NCI-H82 (cell line): ENCODE results near the gene ZNF579.
A peak's percentile ranks its signal among the peaks of the same experiment; 100 is the strongest.
"Not testable (repeated sequence)": the region's sequence is repeated elsewhere in the genome, so short reads cannot be mapped to it uniquely, and the experiment has no call there.

ENCODE experiments used
- DNase-seq: peaks from one replicate; lab custom pipeline; 2025; lab: John Stamatoyannopoulos, UW

The ZNF579 gene

DNA sequence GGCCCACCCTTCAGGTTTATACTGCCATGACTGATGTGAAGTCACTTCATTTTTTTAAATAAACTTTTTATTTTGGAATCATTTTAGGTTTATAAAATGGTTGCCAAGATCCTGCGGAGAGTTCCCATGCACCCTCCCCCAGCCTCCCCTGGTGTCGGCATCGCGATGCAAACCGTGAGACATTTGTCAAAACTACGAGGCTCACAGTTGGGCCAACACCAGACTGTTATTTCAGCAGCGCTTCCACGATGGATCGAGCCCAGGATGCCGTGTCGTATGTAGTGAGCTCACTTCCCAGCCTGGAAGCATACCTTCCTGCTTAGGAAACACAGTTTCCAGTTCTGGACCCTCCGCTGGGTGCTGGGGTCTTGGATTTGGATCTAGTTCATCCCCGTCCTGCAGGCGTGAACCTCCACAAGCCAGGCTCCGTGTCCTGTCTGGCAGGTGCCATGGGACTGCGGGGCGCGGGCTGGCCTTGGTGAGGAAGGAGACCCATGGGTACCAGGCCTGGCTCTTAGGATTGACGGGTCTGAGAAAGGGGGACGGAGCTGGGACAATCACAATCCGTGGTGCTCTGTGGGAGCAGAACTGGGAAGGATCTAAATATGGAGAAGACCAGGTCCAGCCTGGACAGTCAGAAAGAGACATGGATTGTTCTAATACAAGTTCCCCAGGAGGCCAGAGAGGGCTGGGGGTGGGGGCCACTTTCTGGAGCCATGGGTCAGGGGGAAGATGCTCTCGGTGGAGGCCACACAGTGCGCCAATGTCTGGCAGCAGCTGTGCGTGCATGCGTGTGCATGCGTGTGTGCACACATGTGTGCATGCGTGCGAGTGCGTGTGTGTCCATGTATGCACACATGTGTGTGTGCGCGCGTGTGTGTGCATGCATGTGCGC, 41.3 kb downstream of the ZNF579 start:
- no peak for DNase-seq

GRCh38 chr19:55538132-55538531, 42.5 kb downstream of the ZNF579 start:
- no peak for DNase-seq

DNA sequence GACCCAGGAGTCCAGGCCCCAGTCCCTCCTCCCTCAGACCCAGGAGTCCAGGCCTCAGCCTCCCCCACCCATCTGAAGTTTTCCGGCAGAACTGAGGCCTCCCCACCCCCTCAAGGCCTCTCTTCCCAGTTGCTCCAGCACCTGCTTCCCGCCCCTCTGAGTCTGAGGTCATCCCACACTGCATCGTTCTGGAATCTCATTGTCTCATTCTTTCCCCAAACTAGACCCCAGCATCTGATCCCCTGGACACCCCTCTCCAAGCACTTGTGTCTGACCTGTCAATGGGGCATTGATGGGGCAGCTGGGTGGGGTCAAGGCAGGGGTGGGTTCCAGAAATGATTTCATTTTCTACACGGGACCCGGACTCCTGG, 42.9 kb downstream of the ZNF579 start:
- no peak for DNase-seq

GRCh38 chr19:55536951-55537740, 43.5 kb downstream of the ZNF579 start, which contains the start of gene SBK2:
Gene SBK2, minus strand, starts transcription at chr19:55537133. Its CDS starts 839 bp downstream, at chr19:55536294.
- peak; percentile 75 for DNase-seq

DNA sequence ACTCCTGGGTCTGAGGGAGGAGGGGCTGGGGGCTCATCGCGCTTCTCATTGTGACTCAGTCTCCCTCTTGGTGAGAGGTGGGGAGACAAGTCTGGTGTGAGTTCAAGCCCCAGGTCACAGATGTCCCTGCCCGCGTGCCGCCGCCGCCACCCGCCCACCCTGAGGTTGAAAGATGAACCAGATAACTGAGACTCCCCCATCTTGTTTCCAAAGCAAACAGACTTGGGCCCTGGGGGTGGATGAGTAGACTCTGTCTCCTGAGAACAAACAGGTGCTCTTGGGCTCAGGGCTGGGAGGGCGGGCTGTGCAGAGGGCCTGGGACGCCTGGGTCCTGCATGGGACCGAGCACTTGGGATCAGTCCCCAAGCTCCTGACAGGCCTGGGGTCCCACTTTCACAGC, 44.3 kb downstream of the ZNF579 start:
- no peak for DNase-seq

DNA sequence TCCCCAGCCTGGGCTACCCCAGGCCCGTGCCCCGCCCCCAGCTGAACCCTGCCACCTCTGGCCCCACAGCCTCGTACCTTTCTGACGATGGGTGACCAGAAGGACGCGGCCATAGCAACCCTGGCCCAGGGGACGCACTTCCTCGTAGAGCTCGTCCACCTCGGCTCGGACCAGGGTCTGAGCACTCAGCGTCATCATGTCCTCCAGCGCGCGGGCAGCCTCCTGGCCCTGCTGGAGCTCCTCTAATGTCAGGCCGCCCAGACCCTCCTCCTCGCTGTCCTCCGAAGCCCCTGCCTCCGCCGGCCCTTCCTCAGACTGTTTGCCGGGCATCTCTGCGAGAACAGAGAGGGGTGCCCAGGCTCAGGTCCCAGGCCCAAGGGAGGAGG, 44.7 kb downstream of the ZNF579 start:
- no peak for DNase-seq

- no peak for DNase-seq
Measured at GRCh38 chr19:55535173-55535964, 45.3 kb downstream of the ZNF579 start.

- not testable (repeated sequence) for DNase-seq
Measured at GRCh38 chr19:55534280-55534679, 46.4 kb downstream of the ZNF579 start.

DNA sequence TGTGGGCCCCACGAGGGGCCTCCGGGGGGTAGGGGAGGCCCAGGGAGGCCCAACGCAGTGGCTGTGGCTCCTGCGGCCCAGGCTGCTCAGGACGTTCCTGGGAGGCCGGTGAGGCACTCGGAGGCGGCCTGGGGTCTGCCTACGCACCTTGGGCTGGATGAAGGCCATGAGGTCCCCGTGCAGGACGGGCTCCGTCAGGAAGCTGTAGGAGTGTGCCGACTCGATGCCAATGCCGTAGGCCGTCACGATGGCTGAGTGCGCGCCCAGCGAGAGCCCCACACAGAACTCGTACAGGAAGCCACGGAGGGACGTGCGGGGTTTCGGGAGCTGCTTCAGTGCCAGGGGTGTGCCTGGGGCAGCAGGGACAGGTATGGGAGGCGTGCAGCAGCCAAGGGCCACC, 49.7 kb downstream of the ZNF579 start:
- no peak for DNase-seq

GRCh38 chr19:55529636-55530234, 50.9 kb downstream of the ZNF579 start:
- DNase-seq: no peak

GRCh38 chr19:55528030-55528803, 52.4 kb downstream of the ZNF579 start:
- DNase-seq: peak; percentile 93

DNA sequence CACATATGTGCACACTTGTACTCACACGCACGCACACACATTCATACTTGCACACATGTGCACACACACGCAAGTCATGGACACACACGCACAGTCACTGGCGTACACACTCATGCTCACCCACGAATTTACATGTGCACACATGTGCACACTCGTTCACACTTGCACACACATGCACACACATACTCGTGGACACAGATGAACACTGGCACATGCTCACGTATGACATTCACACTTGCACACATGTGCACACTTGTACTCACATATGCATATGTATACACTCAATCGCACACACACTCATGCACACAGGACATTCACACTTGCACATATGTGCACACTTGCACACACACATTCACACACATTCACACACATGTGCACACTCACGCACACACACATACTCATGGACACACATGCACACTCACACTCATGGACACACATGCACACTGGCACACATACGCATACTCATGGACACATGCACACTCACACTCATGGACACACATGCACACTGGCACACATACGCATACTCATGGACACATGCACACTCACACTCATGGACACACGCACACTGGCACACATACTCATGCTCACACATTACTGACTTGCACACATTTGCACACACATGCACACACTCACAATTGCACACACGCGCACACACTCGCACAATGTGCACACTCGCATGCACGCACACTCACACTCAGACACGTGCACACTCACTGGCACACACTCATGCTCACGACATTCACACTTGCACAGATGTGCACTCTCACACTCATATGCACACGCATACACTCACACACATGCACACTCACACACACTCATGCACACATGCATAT, 53.2 kb downstream of the ZNF579 start:
- DNase-seq: no peak
